HG03025 (cell line): Measurements from ENCODE around the gene TRIM24.

Experiments
- ATAC-seq: cut with Tn5 transposase; IDR thresholded peaks from one replicate; pipeline ENCODE4 v1.9.1; 2021; ENCODE audit warnings: mild to moderate bottlenecking, moderate library complexity; ENCODE audit not compliant: unreplicated experiment, low FRiP score

The TRIM24 gene

DNA sequence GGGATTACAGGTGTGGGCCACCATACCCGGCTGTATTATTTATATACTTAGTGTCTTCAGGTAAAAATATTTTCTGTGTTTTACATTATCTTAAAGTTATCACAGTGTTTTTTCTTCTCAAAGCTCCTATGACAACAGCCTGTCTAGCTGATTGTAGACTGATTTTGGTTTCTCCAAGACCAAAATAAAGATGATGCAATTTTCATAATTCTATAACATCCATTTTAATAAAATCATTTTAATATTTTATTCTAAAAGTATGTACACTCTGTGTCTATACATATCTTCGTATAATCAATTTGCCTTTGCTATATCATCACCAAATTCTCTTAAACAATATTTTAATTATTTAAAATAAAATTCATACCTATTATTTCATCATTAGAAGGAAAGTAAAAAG, 108.6 kb downstream of the TRIM24 start:
- ATAC-seq, result no peak

DNA sequence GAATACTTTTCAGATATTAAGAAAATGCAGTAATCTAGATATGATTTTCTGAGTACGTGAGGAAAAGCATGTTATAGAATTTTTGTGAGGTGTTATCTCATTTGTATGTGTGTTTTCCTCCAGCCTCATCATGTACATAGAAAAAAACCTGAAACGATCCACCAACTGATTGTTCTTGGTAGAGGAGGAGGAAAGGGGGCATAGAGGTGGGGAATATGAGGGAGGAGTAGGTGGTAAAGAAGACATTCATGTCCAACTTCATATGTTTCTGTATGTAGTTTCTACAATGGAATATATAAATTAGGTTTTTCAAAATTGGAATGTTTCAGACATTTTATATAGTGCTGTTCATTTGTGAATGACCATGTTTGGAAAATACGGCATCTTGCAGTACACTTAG, 109.4 kb downstream of the TRIM24 start:
- no peak for ATAC-seq

DNA sequence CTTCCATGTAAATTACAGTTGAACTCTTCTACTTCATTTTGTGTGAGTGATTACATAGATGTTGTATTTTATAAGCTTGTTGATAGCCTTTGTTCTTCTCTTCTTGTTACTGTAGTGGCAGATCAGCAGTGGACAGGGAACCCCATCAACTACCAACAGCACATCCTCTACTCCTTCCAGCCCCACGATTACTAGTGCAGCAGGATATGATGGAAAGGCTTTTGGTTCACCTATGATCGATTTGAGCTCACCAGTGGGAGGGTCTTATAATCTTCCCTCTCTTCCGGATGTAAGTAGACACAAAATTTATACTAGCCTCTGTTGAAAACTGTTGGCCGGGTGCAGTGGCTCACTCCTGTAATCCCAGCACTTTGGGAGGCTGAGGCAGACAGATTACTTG, 110.7 kb downstream of the TRIM24 start:
- no peak for ATAC-seq

DNA sequence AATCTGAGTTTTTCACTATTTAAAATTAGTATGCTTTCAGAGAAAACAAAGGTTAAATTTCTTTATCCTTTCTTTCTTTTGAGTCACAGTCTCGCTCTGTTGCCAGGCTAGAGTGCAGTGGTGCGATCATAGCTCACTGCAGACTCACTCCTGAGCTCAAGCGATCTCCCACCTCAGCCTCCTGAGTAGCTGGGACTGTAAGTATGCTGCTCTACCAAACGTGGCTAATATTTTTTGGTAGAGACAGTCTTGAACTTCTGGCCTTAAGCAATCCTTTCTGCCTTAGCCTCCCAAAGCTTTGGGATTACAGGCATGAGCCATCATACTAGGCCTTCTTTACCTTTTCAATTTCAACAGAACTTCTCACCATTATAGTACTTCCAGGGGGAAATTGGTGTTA, 113.7 kb downstream of the TRIM24 start:
- no peak for ATAC-seq

DNA sequence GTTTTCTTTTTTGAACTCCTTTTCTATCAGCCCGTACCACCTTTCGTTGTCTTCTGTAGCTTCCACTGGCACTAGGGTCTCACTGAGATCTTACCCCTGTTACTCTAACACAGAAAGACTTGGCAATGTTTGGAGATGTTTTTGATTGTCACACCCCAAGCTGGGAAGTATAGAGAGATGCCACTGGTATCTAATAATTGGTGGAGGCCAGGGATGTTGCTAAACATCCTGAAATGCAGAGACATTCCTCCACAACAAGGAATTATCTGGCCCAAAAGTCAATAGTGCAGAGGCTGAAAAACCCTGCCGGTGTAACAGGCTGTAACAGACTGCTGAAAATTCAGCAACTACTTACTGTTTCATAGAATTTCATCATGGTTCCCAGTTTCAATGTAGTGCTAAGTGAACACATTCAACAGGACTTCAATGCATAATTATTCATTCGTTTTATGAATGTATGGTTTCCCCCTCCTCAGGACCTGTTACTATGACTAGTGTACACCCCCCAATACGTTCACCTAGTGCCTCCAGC, 115.9 kb downstream of the TRIM24 start:
- no peak for ATAC-seq

DNA sequence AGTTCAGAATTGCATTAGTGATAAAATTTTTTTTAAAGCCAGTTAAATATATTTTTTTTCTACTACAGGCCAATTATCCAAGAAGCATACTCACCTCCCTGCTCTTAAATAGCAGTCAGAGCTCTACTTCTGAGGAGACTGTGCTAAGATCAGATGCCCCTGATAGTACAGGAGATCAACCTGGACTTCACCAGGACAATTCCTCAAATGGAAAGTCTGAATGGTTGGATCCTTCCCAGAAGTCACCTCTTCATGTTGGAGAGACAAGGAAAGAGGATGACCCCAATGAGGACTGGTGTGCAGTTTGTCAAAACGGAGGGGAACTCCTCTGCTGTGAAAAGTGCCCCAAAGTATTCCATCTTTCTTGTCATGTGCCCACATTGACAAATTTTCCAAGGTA, 119.1 kb downstream of the TRIM24 start:
- ATAC-seq, result no peak

DNA sequence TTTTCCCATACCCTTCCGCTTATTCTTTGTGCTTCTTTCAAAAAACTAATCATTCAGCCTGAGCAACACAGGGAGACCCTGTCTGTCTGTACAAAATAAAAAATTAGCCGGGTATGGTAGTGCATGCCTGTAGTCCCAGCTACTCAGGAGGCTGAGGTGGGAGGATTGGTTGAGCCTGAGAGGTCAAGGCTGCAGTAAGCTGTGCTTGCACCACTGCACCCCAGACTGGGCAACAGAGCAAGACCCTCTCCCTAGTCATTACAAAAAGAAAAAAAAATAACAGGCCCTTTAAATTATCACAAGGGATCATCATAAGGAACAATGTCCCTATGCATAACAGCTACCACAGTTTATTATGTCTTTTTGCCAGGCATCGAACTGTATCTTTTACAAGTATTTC, 119.6 kb downstream of the TRIM24 start:
- no peak for ATAC-seq

DNA sequence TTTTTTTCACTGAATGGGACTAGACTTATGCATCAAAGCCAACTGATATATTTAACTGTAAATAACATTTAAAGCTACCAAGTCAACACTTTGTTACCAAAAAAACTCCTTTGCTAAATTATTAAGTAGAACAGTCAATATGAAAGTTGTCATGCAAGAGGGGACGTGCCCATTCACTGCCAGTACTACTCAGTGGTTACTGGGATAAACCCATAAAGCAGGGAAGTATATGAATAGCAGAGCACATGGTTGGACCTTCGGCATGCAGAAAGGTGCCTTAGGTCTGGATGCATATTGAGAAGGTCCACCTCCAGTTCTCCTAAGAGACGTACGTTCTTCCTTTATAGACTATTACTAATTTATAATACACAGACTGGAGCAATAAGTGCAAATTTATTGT, 121.0 kb downstream of the TRIM24 start:
- no peak for ATAC-seq

DNA sequence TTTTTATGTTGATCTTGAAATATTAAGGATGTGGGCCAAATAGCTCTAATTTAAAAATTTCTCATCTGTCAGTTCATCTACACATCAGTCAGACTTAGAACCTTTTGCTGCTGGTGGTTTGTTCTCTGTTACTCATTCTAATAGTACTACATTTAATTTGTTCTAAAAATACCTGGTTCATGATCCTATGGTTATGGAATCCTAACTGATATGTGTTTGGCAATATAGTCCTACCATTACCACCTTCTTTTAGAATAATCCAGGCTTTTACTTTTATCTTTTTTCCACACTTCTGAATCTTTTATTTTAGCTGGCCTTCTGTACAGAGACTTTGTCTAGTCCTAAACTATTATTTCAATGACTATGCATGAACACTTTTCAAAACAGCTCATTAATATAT, 124.2 kb downstream of the TRIM24 start:
- ATAC-seq, result no peak

DNA sequence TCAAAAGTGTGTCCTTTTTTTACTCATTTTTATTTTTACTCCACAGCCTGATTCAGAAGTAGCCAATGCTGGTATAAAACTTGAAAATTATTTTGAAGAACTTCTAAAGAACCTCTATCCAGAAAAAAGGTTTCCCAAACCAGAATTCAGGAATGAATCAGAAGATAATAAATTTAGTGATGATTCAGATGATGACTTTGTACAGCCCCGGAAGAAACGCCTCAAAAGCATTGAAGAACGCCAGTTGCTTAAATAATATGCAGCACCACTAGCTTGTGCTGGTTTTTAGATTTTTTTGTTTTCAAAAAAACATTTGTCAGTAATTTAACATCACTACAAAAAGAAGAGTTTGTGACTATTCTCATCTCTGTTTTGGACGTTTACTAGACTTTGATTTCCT, 124.6 kb downstream of the TRIM24 start:
- no peak for ATAC-seq

DNA sequence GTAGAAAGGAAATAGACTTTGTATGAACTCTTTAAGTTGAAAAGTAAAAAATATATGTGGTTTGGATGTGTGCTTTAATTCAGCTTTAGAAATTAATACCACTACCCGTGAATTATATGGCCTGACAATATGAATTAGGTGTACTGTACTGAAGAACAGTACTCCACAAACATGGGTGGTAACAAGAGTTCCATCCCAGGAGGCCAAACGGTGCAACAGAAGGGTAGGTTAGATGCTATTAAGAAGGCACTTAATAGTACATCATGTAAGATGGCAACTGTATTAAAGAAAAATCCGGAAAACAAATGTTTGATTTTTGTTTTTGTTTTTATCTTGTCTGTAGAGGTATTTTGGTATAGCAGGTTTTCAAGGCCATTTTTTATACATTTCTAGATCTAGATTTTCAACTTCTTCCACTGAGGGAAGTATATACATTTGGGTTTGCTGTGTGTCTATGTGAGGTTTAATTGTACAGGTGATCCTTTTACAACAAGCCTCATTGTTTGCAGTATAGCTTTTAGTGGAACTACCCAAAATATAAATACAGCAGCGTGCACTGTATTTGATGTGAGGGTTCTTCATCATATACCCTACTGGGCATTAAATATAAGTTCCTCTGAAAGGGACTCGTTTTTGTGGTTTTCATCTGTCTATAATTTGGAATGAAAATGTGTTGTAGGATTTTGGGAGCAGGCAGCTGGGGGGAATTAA, 125.4 kb downstream of the TRIM24 start:
- ATAC-seq, result no peak

DNA sequence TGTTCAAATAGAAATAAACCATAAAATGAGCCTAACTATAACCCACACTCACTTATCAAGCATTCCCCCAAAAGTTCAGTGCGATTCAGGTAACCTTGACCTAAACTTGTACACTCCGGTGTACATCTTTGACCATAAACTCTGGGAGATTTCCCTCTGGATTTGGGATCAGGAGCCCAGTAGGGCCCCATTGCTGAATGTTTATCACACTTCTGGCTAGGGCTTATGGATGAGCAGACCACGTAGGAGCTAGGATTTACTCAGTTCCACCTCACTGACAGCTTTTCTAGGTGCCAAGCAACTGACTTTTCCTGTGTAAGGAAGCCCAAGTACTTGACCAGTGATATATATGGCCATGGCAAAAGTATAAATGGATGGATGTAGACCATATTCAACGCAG, 127.4 kb downstream of the TRIM24 start:
- no peak for ATAC-seq

DNA sequence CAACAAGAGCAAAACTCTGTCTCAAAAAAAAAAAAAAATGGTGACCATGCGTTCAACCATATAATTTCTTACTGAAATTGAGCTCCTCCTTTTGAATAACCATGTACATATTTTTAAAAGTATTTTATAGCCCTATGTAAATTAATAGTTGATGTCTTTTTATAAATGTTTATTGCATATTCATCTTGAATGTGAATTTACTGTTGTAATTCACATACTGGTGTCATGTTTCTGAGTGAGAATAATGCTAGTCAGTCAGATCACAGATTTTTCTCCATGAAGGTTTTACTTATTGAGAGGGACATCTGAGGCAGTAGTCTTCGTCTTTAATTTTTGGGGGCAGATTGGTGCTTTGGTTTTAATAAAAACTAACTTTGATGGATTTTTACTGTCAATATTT, 128.9 kb downstream of the TRIM24 start:
- ATAC-seq, result no peak

DNA sequence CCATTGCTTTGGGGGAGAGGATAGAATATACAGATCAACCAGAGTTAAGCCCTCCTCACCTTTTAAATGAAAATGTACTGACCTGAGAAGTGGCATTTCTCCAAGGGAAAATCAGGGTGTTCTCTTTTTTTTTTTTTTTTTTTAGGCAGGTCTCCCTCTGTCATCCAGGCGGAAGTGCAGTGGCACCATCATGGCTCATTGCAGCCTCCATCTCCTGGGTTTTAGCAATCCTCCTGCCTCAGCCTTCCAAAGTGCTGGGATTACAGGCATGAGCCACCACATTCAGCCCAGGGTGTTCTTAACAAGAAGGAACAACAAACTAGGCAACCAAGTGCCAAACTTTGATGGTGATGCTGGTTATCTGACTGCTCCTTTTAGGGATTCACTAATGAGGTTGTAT, 130.1 kb downstream of the TRIM24 start:
- no peak for ATAC-seq

DNA sequence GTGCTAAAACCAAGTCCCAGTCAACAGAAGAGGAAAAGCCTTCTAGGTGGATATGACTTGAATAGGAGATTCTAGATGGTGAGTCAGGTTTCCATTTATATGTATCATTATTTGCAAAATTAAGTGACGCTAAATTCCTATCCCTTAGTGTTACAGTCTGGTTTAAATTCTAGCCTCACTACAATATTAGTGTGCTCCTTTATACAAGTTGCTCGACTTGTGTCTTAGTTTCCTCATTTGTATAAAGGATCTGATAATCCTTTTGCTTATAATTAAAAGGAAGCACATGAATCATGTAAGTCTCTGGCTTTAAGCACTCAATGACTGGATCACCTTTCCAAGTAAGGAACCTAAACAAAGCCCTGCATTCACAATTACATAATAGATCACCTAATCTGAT, 135.4 kb downstream of the TRIM24 start:
- no peak for ATAC-seq

DNA sequence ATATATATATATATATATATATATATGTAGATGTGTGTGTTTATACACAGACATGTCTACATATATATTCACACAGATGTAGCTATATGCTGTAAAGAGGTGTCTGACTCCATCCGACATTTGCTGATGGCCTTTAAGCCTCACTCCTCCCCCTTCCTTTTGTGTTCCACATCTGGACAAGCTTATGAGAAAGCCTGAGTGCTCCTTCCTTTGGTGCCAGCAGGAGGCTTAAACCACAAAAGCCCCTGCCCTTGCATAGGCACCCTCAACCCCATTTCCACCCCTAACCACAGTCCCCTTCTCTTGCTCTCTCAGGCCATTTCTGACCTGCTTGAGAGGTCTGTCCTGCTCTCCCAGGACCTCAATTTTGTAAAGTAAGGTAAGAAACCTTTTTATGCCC, 142.4 kb downstream of the TRIM24 start:
- no peak for ATAC-seq

DNA sequence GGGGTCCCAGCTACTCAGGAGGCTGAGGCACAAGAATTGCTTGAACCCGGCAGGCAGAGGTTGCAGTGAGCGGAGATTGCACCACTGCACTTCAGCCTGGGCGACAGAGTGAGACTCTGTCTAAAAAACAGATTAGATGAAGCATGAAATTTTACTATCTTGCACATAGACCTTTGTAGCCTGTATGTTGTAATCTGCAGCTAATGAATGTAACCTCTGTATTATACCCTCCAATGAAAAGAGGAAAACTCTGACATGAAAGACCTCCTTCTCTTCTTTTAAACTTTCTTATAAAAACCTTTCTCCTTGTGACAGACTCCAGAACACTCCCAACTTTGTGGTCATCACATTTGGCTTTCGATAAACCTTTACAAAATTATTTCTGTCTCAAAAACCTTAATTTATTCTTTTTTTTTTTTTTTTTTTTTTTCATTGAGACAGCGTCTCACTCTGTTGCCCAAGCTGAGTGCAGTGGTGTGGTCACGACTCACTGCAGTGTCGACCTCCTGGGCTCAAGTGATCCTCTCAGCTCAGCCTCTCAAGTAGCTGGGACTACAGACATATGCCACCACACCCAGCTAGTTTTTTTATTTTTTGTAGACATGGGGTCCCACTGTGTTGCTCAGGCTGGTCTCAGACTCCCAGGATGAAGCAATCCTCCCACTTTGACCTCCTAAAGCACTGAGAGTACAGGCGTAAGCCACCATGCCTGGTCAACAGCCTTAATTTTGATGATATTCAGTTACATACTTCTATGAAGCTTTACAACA, 143.7 kb downstream of the TRIM24 start:
- ATAC-seq, result no peak

DNA sequence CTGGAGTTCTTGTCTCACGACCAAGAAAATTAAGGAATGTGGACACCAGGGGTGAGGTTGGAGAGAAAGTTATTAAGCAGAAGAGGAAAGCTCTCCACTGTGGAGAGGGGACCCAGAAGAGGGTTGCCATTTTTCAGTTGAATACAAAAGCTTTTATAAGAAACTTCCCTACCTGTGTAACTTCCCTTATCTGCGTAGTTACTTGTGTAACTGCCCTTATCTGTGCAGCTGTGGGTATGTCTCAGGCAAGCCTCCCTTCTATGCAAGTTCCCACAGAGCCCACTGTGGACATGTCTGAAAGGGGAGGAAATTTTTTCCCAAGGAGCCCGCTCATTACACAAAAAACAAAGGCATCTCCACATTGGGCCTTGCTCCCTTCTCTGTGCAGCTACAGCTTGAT, 146.2 kb downstream of the TRIM24 start:
- ATAC-seq, result no peak

DNA sequence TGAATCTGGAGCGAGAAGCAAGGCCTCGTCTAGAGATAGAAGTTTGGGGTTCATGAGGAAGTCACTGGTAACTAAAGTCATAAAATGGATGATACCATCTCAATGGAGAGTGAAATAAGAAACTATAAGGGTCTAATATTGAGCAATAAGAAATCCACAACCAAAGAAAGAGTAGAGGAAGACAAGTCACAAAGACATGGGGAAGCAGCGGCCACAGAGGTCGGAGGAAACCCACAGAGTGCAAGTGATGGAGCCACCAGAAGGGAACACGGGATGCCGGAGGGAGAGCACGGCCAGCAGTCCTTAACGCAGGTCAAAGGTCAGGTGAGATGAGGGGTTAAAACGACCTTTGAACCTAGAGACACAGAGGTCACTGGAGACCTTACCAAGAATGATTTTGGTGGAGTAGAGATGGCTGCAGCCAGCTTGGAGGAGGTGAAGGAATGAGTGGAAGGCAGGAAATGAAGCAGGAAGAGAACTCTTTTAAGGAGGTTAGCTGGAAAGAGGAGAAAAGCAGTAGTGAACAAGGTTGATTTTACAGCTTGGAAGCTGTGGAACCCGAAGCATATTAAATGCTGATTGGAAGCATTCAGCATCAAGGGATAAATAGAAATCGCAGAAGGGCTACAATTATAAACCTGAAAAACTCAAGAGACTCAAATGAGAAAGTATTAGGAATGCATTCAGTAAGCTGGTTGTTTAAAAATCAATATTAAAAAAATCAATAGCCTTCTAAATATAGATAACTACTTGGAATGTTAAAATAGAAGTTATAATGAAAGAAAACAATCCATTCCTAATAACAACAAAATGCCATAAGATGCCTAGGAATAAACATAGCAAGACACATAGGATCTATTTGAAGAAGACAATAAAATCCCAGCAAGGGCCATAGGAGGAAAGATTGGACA, 147.4 kb downstream of the TRIM24 start:
- no peak for ATAC-seq

DNA sequence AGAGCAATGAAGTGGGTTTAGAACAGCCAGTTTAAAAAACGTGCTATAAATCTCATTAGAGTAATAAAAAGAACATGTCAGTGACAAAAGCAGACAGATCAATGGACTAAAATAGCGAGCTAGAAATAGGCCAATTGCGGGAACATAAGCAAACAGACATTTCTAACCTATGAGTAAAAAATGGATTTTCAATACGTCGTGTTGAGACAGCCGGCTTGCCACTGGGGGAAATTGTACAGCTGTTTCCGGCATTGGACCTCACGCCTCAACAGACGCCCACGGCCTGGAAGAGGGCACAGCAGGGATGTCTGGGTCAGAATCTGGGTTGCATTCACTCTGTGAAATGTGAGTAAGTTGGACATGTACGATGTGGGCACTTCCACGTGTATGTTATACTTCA, 148.2 kb downstream of the TRIM24 start:
- no peak for ATAC-seq

DNA sequence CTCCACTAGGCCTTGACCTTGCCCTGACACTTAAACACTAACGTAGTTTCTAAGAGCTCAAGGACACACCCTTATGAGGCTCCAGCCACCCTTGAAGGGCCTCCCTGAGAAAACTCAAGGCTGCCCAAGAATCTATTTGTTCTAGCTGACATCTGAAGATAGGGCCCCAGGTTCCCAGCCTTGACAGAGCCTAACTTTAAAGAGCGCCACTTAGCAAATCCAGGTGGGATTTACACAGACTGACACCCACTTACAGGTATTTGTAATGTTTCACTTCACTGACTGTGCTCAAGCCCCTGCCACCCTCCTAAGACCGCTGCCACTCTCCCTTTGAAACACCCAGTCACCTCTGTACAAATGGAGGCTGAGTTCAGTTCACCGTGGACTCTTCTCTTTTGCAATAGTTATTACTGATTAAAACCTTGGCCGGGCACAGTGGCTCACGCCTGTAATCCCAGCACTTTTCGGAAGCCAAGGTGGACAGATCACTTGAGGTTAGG, 150.7 kb downstream of the TRIM24 start:
- no peak for ATAC-seq
